Gastrocnemius medialis (tissue), 4 donors: ENCODE measurements around the gene SUN1. TPM values are rescaled to one million over a fixed set of nuclear protein-coding genes. Genes with fewer than 3 reads are reported as not detected.

ENCODE experiments used
- ATAC-seq, 2 donors: fragments of 150-250 bp; one replicate each; pipeline ENCODE4 v1.9.1; 2016
- DNase-seq, 2 donors: peaks; one replicate each; pipeline ENCODE4 v3.0.0-alpha.2; 2019
- H3K27ac ChIP-seq, 4 donors: fragments of 200-600 bp; sonication (generic); 1 replicate in 1 of 4; 2 replicates in 3 of 4; pipeline ENCODE4 v1.5.1; 2016 to 2018; ENCODE audit warnings: mild to moderate bottlenecking in 2 of 4, moderate library complexity in 1 of 4
- H3K27me3 ChIP-seq, 3 donors: fragments of 200-600 bp; sonication (generic) in 2 of 3; 1 replicate in 1 of 3; 2 replicates in 2 of 3; pipeline versions ENCODE4 v1.5.1 to v1.6.0; 2016 to 2019; ENCODE audit warnings: mild to moderate bottlenecking in 1 of 3, moderate library complexity in 1 of 3
- H3K36me3 ChIP-seq, 2 donors: fragments of 200-600 bp; sonication (generic) in 1 of 2; one replicate each; pipeline ENCODE4 v1.5.1; 2017 to 2018
- H3K4me1 ChIP-seq, 2 donors: fragments of 200-600 bp; sonication (generic) in 1 of 2; one replicate each; pipeline ENCODE4 v1.5.1; 2016 to 2017; ENCODE audit warnings: mild to moderate bottlenecking in 2 of 2
- H3K4me3 ChIP-seq, 4 donors: fragments of 200-600 bp; sonication (generic) in 3 of 4; 1 replicate in 1 of 4; 2 replicates in 3 of 4; pipeline ENCODE4 v1.5.1; 2016 to 2019; ENCODE audit warnings: mild to moderate bottlenecking in 2 of 4
- H3K9me3 ChIP-seq, 3 donors: fragments of 200-600 bp; sonication (generic) in 2 of 3; 1 replicate in 1 of 3; 2 replicates in 2 of 3; pipeline ENCODE4 v1.5.1; 2016 to 2019
- POLR2A ChIP-seq, 2 donors: fragments of 450-650 bp; IDR thresholded peaks; one replicate each; pipeline ENCODE4 v1.6.1; 2017; ENCODE audit warnings: antibody characterized with exemption in 2 of 2, mild to moderate bottlenecking in 2 of 2, moderate library complexity in 2 of 2
- in situ Hi-C, 4 donors: fragments of 200-750 bp; cut with MboI; loops; one replicate each; pipeline versions ENCODE4 v1.15.0 to v1.8.0; 2017; ENCODE audit warnings: low sequenced_read_pairs in 4 of 4
- intact Hi-C: fragments of 100-400 bp; cut with DNase I; formaldehyde crosslinking; loops from one replicate; pipeline ENCODE4 v1.15.1; 2023; ENCODE audit warnings: low total_unique reads
- total RNA-seq, 4 donors: library from RNA; depleted of rRNA; stranded (reverse); fragments of >200 nt; gene quantifications; one replicate each; pipeline versions ENCODE4 v1.1.0 to v1.2.3, GENCODE V29; 2016
- TF ChIP-seq, protein P1 (sequence below), 5 experiments: fragments of 450-650 bp in 3 of 5; fragments of 200-600 bp in 2 of 5; sonication (generic) in 2 of 5; IDR thresholded peaks in 4 of 5; conservative IDR thresholded peaks in 1 of 5; 1 replicate in 4 of 5; 2 replicates in 1 of 5; pipeline ENCODE4 v1.5.1; 2016 to 2019; ENCODE audit warnings: antibody characterized with exemption in 5 of 5, mild to moderate bottlenecking in 3 of 5, moderate library complexity in 3 of 5

Gene SUN1
- total RNA-seq, 4 donors from 2014 or later: 112 to 154 (median 132) TPM

DNA sequence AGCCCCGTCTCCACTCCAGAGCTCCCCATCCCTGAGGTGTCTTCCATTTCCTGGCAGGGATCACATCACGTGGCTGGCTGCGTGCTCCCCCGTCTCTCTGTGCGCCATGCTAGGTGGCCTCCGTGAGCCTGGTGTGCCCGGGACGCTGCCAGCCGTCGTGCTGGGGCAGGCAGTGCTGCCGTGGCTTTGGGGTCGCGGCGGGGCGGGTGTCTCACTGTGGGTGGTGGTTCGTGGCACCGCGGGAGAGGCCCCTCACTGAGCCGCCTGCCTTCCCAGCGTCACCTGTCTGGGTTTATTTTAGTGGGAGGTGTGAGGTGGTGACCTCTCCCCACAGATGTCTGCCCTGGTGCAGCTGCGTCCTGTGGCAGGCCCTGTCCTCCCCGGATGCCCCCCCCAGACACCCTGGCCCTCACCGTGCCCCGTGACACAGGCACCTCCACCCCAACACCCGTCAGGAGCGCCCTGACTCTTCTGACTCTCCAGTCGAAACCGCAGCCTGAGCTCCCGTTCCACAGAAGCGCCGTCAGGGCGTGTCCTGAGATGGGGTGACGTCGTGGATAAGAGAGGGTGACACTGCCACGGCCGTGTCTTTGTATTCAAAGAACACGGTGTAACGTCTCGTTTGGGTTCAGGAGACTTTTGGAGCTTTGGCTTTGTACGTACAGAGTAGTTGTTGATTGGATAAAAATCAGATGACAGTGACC, 62.0 kb downstream of the SUN1 start:
- Histone ChIP-seq H3K4me3 (no peak overlapping the region), H3K27me3 (no peaks in the 10 kb centered on the region), H3K27ac (no peak overlapping the region), H3K36me3 (peaks cover 0 to 68% of the 10 kb centered on the region in 2 donors), H3K9me3 (no peaks in the 10 kb centered on the region), H3K4me1 (no peaks in the 10 kb centered on the region)
- no peak for DNase-seq
- in situ Hi-C loops: no loop called here
- ATAC-seq: no peak
- TF ChIP-seq, protein P1, sequence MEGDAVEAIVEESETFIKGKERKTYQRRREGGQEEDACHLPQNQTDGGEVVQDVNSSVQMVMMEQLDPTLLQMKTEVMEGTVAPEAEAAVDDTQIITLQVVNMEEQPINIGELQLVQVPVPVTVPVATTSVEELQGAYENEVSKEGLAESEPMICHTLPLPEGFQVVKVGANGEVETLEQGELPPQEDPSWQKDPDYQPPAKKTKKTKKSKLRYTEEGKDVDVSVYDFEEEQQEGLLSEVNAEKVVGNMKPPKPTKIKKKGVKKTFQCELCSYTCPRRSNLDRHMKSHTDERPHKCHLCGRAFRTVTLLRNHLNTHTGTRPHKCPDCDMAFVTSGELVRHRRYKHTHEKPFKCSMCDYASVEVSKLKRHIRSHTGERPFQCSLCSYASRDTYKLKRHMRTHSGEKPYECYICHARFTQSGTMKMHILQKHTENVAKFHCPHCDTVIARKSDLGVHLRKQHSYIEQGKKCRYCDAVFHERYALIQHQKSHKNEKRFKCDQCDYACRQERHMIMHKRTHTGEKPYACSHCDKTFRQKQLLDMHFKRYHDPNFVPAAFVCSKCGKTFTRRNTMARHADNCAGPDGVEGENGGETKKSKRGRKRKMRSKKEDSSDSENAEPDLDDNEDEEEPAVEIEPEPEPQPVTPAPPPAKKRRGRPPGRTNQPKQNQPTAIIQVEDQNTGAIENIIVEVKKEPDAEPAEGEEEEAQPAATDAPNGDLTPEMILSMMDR (IDR thresholded peaks at IDR 0.05 in 4 of 5, conservative IDR thresholded peaks at IDR 0.05 in 1 of 5): no peak
- no peak for TF ChIP-seq POLR2A (IDR thresholded peaks at IDR 0.05)
- intact Hi-C loops: no loop called here

DNA sequence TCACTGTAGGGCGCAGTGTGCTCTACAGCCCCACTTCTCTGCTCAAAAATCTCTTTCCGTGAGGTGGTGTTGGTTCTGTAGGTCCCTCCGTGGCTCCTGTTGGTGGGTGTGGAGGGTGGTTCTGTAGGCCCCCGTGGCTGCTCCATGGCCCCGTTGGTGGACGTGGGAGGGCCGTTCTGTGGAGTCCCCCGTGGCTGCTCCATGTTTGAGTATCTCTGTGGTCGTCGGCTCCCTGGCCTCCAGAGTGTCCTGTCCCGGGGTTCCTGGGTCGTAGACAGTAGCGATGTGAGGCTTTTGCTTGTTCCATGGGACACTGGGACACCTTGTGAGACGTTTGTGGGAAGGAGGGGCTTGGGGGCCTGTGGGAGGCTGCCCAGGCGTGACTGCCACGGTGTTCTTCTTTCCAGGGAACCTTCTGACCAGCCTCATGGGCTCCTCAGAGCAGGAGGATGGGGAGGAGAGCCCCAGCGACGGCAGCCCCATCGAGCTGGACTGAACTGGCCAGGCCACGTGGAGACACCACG, 62.7 kb downstream of the SUN1 start:
- H3K4me3 ChIP-seq: no peak overlapping the region
- H3K36me3 ChIP-seq: peaks cover 0 to 68% of the 10 kb centered on the region in 2 donors
- no peak for ATAC-seq
- in situ Hi-C loops: no loop called here
- TF ChIP-seq, protein P1 (IDR thresholded peaks at IDR 0.05 in 4 of 5, conservative IDR thresholded peaks at IDR 0.05 in 1 of 5): no peak
- no peak for TF ChIP-seq POLR2A (IDR thresholded peaks at IDR 0.05)
- H3K27ac ChIP-seq: no peak overlapping the region
- no peaks in the 10 kb centered on the region for H3K4me1 ChIP-seq
- intact Hi-C loops: no loop called here
- DNase-seq: no peak
- no peaks in the 10 kb centered on the region for H3K9me3 ChIP-seq
- no peaks in the 10 kb centered on the region for H3K27me3 ChIP-seq

DNA sequence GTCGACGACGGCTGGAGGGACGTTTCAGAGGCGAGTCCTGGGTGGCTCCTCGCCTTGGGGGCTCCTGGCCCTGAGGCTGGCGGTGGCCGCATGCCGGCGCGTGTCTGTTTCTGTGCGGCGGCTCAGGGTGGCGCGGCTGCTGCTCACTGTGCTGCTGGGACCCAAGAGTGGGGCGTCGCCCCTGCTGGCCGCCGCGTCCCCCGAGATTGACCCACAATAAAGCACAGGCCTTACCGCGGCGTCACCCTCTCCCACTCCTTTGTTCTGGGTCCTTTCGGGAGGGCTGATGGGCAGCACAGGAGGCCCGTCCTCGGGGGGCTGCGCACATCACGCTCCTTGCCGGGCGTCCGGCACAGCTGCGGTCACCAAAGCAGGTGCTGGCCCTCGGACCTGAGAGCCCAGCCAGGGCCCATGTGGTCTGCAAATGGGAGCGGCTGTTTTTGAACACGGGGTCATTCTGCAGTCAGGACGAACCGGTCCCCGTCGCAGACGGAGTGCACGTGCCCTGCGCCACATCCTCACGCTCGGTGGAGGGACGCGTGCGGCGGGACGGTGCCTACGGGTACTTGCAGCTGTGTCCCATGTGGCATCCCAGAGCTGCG, 63.3 kb downstream of the SUN1 start:
- no peaks in the 10 kb centered on the region for H3K4me1 ChIP-seq
- H3K9me3 ChIP-seq: no peaks in the 10 kb centered on the region
- no peak overlapping the region for H3K4me3 ChIP-seq
- no peak overlapping the region for H3K27ac ChIP-seq
- no peaks in the 10 kb centered on the region for H3K27me3 ChIP-seq
- peaks cover 0 to 66% of the 10 kb centered on the region in 2 donors for H3K36me3 ChIP-seq
- ATAC-seq (no peak), DNase-seq (no peak)
- TF ChIP-seq, protein P1 (IDR thresholded peaks at IDR 0.05 in 4 of 5, conservative IDR thresholded peaks at IDR 0.05 in 1 of 5): no peak
- no peak for TF ChIP-seq POLR2A (IDR thresholded peaks at IDR 0.05)
- in situ Hi-C loops: no loop called here
- intact Hi-C loops: no loop called here

DNA sequence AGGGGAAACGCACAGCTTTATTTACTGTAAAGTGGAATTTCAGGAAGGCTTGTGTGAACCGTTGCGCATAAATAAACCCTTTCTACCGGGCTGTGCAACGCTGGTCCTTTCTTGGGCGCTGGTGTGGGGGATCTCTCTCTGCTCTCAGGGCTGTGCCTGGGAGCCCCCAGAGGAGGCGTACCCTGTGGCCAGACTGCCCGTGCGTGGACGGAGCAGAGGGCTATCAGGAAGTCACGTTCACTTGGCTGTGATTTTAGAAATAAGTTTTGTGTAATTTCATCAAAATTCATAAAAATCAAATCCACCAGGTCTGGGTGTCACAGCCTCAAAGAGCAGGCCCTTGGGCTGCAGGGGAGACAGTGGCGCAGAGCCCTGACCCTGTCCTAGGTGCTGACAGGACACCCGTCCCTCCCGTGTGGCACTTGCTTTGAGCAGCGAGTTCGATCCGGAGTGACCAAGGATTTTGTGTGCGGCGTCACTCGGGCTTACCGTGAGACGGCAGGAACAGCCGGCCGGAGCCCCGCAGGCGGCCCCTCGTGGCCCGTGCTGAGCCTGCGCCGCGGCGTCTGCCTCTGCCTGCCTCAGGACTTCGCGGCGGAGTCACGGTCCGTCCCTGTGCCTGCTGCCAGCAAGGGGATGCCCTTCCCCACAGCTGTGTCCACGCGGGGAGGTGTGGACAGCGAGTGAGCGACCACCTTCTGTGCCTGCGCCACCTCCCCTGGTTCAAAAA, 64.2 kb downstream of the SUN1 start:
- intact Hi-C loops: no loop called here
- in situ Hi-C loops: no loop called here
- TF ChIP-seq, protein P1 (IDR thresholded peaks at IDR 0.05 in 4 of 5, conservative IDR thresholded peaks at IDR 0.05 in 1 of 5): no peak
- TF ChIP-seq POLR2A (IDR thresholded peaks at IDR 0.05): no peak
- peaks cover 0 to 56% of the 10 kb centered on the region in 2 donors for H3K36me3 ChIP-seq
- H3K4me3 ChIP-seq: no peak overlapping the region
- no peaks in the 10 kb centered on the region for H3K9me3 ChIP-seq
- DNase-seq (no peak), ATAC-seq (no peak)
- no peak overlapping the region for H3K27ac ChIP-seq
- no peaks in the 10 kb centered on the region for H3K4me1 ChIP-seq
- H3K27me3 ChIP-seq: no peaks in the 10 kb centered on the region
